ELR (cell line): Measurements from ENCODE around the gene PNPLA7.
"Not testable (repeated sequence)": the region's sequence is repeated elsewhere in the genome, so short reads cannot be mapped to it uniquely, and the experiment has no call there.

Experiments
- DNase-seq: peaks from one replicate; pipeline ENCODE4 v3.0.0-alpha.2; 2015; ENCODE audit warnings: low read depth

PNPLA7 gene

DNA sequence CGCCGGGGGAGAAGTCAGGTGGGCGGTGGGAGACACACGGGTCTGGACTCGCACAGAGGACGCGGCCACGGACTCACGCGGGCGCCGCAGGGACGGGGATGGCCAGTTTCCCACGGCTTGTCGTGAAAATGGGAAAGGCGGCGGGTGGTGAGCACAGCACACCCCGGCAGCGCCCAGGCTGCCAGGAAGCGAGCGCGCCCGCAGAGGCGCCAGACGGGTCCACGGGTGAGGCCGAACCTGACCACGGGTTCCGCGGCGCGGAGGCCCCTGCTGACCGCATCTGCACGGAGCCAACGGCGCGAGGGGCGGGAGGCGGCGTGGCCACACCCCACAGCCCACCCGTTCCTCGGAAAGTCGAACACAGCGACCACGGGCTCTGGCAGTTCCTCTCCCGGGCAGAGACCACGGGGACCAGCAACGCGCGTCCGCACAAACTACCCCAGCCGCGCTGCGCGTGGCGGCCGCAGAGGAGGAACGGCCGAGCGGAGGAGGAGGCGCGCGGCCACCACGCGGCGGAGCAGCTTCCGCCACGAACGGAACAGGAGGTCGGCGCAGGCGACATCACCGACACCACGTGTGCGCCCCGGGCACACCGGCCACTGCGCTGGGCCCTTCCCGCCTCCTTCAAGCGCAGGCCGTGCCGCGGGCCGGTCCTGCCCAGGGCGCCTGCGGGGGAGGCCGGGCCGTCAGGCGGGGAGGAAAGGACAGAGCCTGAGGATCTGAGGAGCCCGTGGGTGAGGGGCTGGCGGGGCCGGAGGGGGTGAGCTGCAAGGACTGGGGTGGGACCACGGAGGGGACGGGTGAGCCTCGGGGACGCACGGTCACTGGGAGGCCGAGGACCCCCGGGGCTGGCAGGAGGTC, 132.8 kb downstream of the PNPLA7 start:
- DNase-seq: no peak

DNA sequence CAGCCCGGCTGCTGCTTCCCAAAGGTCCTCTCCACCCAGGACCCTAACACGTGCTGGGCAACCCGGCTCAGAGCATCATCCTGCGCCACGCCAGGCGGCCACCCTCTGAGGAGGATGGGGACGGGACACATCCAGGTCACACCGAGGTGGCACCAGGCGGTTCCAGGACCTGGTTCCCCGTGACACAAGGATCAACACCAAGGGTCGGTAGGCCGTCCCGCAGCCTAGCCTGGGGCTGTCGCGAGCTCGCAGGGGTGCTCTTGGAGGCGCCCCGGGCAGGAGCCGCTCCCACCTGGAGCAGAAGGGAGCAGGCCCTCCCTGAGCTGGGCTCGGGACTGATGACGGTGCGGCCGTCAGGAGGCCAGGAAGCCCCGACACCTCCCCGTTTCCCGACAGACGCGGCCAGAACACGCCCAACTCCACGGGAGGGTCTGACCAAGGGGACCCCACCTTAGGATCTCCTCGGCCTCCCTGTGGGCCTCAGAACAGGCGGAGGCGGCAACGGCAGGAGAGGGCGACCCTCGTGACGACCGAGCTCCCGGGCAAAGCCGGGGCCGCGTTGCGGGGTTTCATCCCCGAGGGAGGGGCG, 133.5 kb downstream of the PNPLA7 start:
- no peak for DNase-seq

DNA sequence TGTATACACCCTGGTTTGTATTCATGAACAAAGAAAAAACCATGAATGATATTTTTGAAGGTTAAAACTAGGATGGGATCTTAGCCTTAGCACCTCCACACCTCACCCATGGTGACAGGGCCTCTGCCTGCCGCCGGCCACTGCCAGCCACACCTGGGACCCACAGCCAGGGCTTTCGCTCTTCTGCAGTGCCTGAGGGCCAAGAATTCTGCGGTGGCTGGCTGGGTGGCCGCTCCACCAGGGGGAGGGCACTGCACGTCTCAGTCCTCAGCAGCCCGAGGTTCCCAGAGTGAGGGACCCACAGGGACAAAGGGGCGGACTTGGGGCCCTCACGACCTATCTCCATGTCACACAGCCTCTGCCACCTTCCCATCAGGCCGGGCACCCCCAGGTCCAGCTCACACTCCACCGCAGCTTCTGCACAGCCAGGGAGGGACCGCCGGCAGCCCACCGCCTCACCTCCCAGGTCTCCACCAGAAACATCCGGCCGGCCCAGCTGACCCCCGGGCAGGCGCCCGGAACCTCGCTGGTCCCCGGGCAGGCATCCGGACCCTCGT, 134.1 kb downstream of the PNPLA7 start:
- DNase-seq: no peak

- DNase-seq: no peak
Observed at GRCh38 chr9:137415451-137415850, 134.8 kb downstream of the PNPLA7 start.

DNA sequence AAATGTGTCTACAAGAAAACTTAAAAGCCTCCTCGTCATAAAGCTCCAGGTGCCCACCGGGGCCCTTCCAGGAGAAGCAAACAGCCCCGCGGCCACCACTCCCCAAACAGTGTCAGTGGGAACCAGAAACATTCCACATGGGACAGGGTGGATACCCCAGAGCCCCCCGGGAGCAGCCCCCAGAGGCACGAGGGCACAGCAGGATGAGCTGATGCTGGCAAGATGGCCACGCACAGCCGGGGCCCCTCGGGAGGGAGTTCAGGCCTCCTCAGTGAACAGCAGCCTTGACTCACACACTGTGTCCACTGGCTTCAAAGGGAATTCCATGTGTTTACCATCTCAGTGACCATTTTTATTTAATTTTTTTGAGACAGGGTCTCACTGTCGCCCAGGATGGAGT, 137.8 kb downstream of the PNPLA7 start:
- DNase-seq: peak; percentile 64

DNA sequence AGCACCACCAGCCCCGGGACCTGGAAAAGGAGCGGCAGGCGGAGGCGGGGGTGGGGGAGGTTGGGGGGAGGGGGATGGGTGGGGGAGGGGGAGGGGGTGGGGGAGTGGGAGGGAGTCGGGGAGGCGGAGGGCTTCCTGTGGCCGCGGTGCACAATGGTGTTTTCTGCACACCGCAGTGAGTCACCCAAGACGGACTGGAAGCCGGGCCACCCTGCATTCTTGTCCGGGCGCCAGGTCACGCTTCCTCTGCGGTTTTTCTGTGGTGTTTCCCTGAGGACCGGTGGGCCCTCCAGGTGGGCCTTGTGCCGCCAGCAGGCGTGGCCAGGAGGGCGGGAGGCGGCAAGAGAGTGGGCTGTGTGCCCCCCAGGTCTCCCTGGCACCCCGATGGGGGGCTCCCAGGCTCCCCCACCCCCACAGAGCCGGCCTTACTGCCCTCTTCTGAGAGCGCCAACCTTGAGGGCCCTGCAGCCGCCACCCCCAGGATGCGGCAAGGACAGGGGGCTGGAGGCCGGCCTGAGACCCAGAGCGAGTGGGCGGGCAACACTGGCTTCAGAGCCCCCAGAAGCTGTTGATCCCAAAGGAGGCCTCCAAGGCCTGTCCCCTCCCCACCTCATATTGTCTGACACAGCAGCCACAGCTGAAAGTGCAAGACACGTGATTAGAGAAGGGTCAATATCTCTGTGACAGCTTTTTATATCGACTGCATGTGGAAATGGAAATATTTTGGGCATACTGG, 138.4 kb downstream of the PNPLA7 start:
- peak; percentile 97 for DNase-seq

DNA sequence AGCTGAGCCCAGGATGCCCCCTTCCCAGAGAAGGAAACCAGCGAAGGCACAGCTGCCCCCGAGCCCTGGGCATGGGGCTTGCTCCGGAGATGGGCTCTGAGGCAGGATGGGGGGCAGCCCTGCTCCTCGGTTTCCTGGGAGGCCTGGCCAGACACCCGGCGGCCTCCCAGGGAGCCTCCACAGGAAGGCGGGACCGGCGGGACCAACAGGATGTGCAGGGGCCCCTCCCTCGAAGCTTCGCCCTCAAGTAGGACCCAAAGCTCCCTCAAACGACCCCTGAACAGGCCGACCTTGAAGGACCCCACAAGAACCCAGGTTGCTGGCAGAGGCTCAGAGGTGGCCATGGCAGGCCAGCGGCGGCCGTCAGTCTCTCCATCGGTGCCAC, 138.9 kb downstream of the PNPLA7 start:
- DNase-seq: peak; percentile 40

DNA sequence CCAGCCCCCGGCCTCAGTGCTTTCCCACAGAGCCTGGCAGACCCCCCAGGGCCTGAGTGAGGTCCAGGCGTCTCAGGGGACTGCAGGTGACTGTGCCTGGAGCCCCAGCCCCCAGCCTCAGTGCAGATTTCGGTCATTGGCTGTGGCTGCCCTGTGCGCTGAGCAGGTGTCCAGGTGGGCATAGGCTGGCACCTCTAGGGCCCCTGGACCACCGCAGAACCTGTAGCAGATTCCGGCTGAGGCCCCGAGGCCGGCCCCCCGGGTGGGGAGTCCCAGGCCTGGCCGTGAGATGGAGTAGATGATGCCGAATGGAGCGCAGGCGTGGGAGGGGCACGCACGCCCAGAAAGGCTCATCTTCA, 139.3 kb downstream of the PNPLA7 start:
- no peak for DNase-seq

GRCh38 chr9:137410236-137410890, 139.8 kb downstream of the PNPLA7 start:
- DNase-seq: not testable (repeated sequence)
